Liver (tissue), 9 donors: ENCODE measurements around the gene CDK5RAP3. TPM values are rescaled to one million over a fixed set of nuclear protein-coding genes. Genes with fewer than 3 reads are reported as not detected.

Experiments
- DNase-seq: peaks from one replicate; pipeline ENCODE4 v3.0.0-alpha.2; 2017; ENCODE audit warnings: low spot score
- H3K27ac ChIP-seq, 2 donors: one replicate each; pipeline ENCODE4 v1.7.0; 2013; ENCODE audit warnings: inconsistent platforms in 2 of 2, low read length in 2 of 2, control low read depth in 1 of 2, low read depth in 1 of 2, mild to moderate bottlenecking in 1 of 2
- H3K27me3 ChIP-seq, 4 donors: one replicate each; pipeline versions ENCODE4 v1.6.1 to v1.7.0; 2013; ENCODE audit warnings: low read length in 3 of 4, inconsistent platforms in 1 of 4, mild to moderate bottlenecking in 1 of 4, moderate library complexity in 1 of 4; ENCODE audit not compliant: control insufficient read depth in 4 of 4, insufficient read depth in 4 of 4
- H3K36me3 ChIP-seq, 4 donors: one replicate each; pipeline versions ENCODE4 v1.6.1 to v1.7.0; 2013; ENCODE audit warnings: low read length in 3 of 4, mild to moderate bottlenecking in 3 of 4, low read depth in 1 of 4, moderate library complexity in 1 of 4; ENCODE audit not compliant: control insufficient read depth in 4 of 4, insufficient read depth in 3 of 4
- H3K4me1 ChIP-seq, 4 donors: one replicate each; pipeline versions ENCODE4 v1.6.1 to v1.7.0; 2013; ENCODE audit warnings: low read length in 3 of 4, mild to moderate bottlenecking in 3 of 4, moderate library complexity in 1 of 4; ENCODE audit not compliant: control insufficient read depth in 4 of 4, insufficient read depth in 4 of 4
- H3K4me3 ChIP-seq, 3 donors: one replicate each; pipeline versions ENCODE4 v1.6.1 to v1.7.0; 2013; ENCODE audit warnings: low read length in 3 of 3, control low read depth in 1 of 3, low read depth in 1 of 3, mild to moderate bottlenecking in 1 of 3
- H3K9ac ChIP-seq, 2 donors: one replicate each; pipeline ENCODE4 v1.7.0; 2013; ENCODE audit warnings: low read length in 2 of 2, mild to moderate bottlenecking in 2 of 2, moderate library complexity in 2 of 2, control low read depth in 1 of 2, low read depth in 1 of 2
- H3K9me3 ChIP-seq, 4 donors: one replicate each; pipeline versions ENCODE4 v1.6.1 to v1.7.0; 2013; ENCODE audit warnings: low read length in 3 of 4; ENCODE audit not compliant: control insufficient read depth in 4 of 4
- ATF3 ChIP-seq: IDR thresholded peaks from 2 replicates; pipeline ENCODE4 v1.6.1; 2016; ENCODE audit warnings: antibody characterized with exemption
- CTCF ChIP-seq: fragments of 150-350 bp; IDR thresholded peaks from 2 replicates; pipeline ENCODE4 v1.5.1; 2017; ENCODE audit warnings: improper control_type of control experiment, low read depth, low read length; ENCODE audit not compliant: missing input control
- EGR1 ChIP-seq, 2 donors: IDR thresholded peaks; 2 replicates each; pipeline ENCODE4 v1.6.1; 2016 to 2018; ENCODE audit warnings: antibody characterized with exemption in 2 of 2, low read depth in 2 of 2
- FOXA1 ChIP-seq: IDR thresholded peaks from 2 replicates; pipeline ENCODE4 v1.6.1; 2016; ENCODE audit warnings: antibody characterized with exemption
- FOXA2 ChIP-seq: IDR thresholded peaks from 2 replicates; pipeline ENCODE4 v1.6.1; 2016; ENCODE audit warnings: antibody characterized with exemption
- GABPA ChIP-seq, 2 donors: IDR thresholded peaks in 1 of 2; conservative IDR thresholded peaks in 1 of 2; 2 replicates each; pipeline ENCODE4 v1.6.1; 2016; ENCODE audit warnings: antibody characterized with exemption in 2 of 2, mild to moderate bottlenecking in 1 of 2, moderate library complexity in 1 of 2
- HNF4G ChIP-seq: IDR thresholded peaks from 2 replicates; pipeline ENCODE4 v1.6.1; 2016; ENCODE audit warnings: antibody characterized with exemption
- JUND ChIP-seq, 2 donors: IDR thresholded peaks; 2 replicates each; pipeline ENCODE4 v1.6.1; 2016; ENCODE audit warnings: antibody characterized with exemption in 2 of 2
- MAX ChIP-seq: IDR thresholded peaks from 2 replicates; pipeline ENCODE4 v1.6.1; 2016; ENCODE audit warnings: antibody characterized with exemption
- NR2F2 ChIP-seq: IDR thresholded peaks from 2 replicates; pipeline ENCODE4 v1.6.1; 2016; ENCODE audit warnings: antibody characterized with exemption
- RAD21 ChIP-seq, 2 donors: IDR thresholded peaks; 2 replicates each; pipeline ENCODE4 v1.6.1; 2016; ENCODE audit warnings: antibody characterized with exemption in 2 of 2, mild to moderate bottlenecking in 2 of 2
- REST ChIP-seq: IDR thresholded peaks from 2 replicates; pipeline ENCODE4 v1.6.1; 2016; ENCODE audit warnings: antibody characterized with exemption, mild to moderate bottlenecking
- RXRA ChIP-seq, 2 donors: IDR thresholded peaks; 2 replicates each; pipeline ENCODE4 v1.6.1; 2017 to 2018; ENCODE audit warnings: antibody characterized with exemption in 2 of 2, mild to moderate bottlenecking in 1 of 2
- SP1 ChIP-seq: IDR thresholded peaks from 2 replicates; pipeline ENCODE4 v1.6.1; 2018; ENCODE audit warnings: antibody characterized with exemption, mild to moderate bottlenecking
- TAF1 ChIP-seq: conservative IDR thresholded peaks from 2 replicates; pipeline ENCODE4 v1.6.1; 2016; ENCODE audit warnings: antibody characterized with exemption, mild to moderate bottlenecking
- YY1 ChIP-seq: IDR thresholded peaks from 2 replicates; pipeline ENCODE4 v1.6.1; 2016; ENCODE audit warnings: antibody characterized with exemption, mild to moderate bottlenecking
- ZBTB33 ChIP-seq: IDR thresholded peaks from 2 replicates; pipeline ENCODE4 v1.6.1; 2016; ENCODE audit warnings: antibody characterized with exemption
- WGBS: extraction: QIAGEN DNeasy Blood & Tissue Kit; methylation state at CpG from one replicate; pipeline ENCODE4 v1.1.7; 2013; 5-methylcytosine and 5-hydroxymethylcytosine counted together
- polyA plus RNA-seq, 2 donors: library from polyadenylated mRNA; stranded (reverse) in 1 of 2; unstranded in 1 of 2; fragments of 200-250 nt in 1 of 2; fragments of >200 nt in 1 of 2; fragmentation: Nextera tagmentation in 1 of 2; extraction: Ambion mirVana in 1 of 2; gene quantifications; one replicate each; pipeline versions ENCODE4 v1.2.1 to v1.2.3, GENCODE V29; 2013 to 2015
- total RNA-seq, 2 donors: library from RNA; depleted of rRNA; stranded (reverse); fragments of >200 nt; gene quantifications; one replicate each; pipeline ENCODE4 v1.2.3, GENCODE V29; 2014
- donor health status: healthy.
- donor health status: healthy.
- donor health status: healthy.
- donor health status: healthy.
- donor health status: healthy.

CDK5RAP3 gene
- total and polyA plus RNA-seq, 4 donors = 44.6 to 120 (median 74.7) TPM

GRCh38 chr17:47999582-47999981 is 28.7 kb downstream of the CDK5RAP3 start:
- no peak overlapping the region for H3K27ac ChIP-seq
- no peak for TF ChIP-seq GABPA (IDR thresholded peaks at IDR 0.05 in 1 of 2, conservative IDR thresholded peaks at IDR 0.05 in 1 of 2)
- TF ChIP-seq HNF4G = no peak
- TF ChIP-seq JUND (IDR thresholded peaks at IDR 0.05) = no peak
- no peak for TF ChIP-seq ZBTB33
- TF ChIP-seq FOXA1 = no peak
- TF ChIP-seq NR2F2 = no peak
- no peak for TF ChIP-seq RAD21 (IDR thresholded peaks at IDR 0.05)
- TF ChIP-seq EGR1 (IDR thresholded peaks at IDR 0.05; ENCODE audit: low read depth in 2 of 2) = no peak
- TF ChIP-seq MAX = no peak
- TF ChIP-seq FOXA2 = no peak
- no peak for TF ChIP-seq YY1
- TF ChIP-seq REST = no peak
- no peak for TF ChIP-seq SP1
- TF ChIP-seq TAF1 = no peak
- 47% methylated on average over 4 of the region's 4 CpGs for WGBS

GRCh38 chr17:48001197-48001596 is 30.3 kb downstream of the CDK5RAP3 start:
- no peak for DNase-seq
- Histone ChIP-seq H3K9me3 (no peaks in the 10 kb centered on the region), H3K36me3 (no peaks in the 10 kb centered on the region), H3K4me1 (peaks cover 0 to 2% (median 0%) of the 10 kb centered on the region in 4 donors), H3K27ac (no peak overlapping the region), H3K27me3 (no peaks in the 10 kb centered on the region), H3K9ac (no peak overlapping the region), H3K4me3 (no peak overlapping the region)
- 72% methylated on average over 1 of the region's 1 CpG for WGBS
- TF ChIP-seq YY1 (no peak), RAD21 (IDR thresholded peaks at IDR 0.05) (no peak), NR2F2 (no peak), CTCF (no peak), ATF3 (no peak), TAF1 (no peak), REST (no peak), GABPA (IDR thresholded peaks at IDR 0.05 in 1 of 2, conservative IDR thresholded peaks at IDR 0.05 in 1 of 2) (no peak), MAX (no peak), JUND (IDR thresholded peaks at IDR 0.05) (no peak), EGR1 (IDR thresholded peaks at IDR 0.05; ENCODE audit: low read depth in 2 of 2) (no peak), ZBTB33 (no peak), RXRA (IDR thresholded peaks at IDR 0.05) (no peak), SP1 (no peak), FOXA2 (no peak), HNF4G (no peak), FOXA1 (no peak)

More at GRCh38 chr17:47999582-47999981, 28.7 kb downstream of the CDK5RAP3 start:
- DNase-seq = no peak
- Histone ChIP-seq H3K36me3 (no peaks in the 10 kb centered on the region), H3K9ac (no peak overlapping the region), H3K27me3 (no peaks in the 10 kb centered on the region), H3K4me1 (peaks cover 0 to 2% (median 0%) of the 10 kb centered on the region in 4 donors), H3K4me3 (no peak overlapping the region), H3K9me3 (no peaks in the 10 kb centered on the region)
